HFFc6 (cell line): ENCODE data around the gene TRIM56. TPM values are rescaled to one million over a fixed set of nuclear protein-coding genes. Genes with fewer than 3 reads are reported as not detected.
"Not testable (repeated sequence)": the region's sequence is repeated elsewhere in the genome, so short reads cannot be mapped to it uniquely, and the experiment has no call there.

Source experiments
- DNase-seq: peaks from one replicate; pipeline ENCODE4 v3.0.0-alpha.2; 2018
- H3K27ac Mint-ChIP-seq: 2 replicates; pipeline ENCODE4 v1.8.0; 2020; ENCODE audit warnings: mild to moderate bottlenecking, mixed read lengths
- H3K27me3 Mint-ChIP-seq: 2 replicates; pipeline ENCODE4 v1.8.0; 2021; ENCODE audit warnings: mild to moderate bottlenecking, moderate library complexity, mixed read lengths; ENCODE audit not compliant: insufficient read depth
- H3K36me3 Mint-ChIP-seq: 2 replicates; pipeline ENCODE4 v1.8.0; 2021; ENCODE audit warnings: low read depth, mixed read lengths
- H3K4me1 Mint-ChIP-seq: 2 replicates; pipeline ENCODE4 v1.8.0; 2020; ENCODE audit warnings: low read depth, mixed read lengths
- H3K4me3 Mint-ChIP-seq: 2 replicates; pipeline ENCODE4 v1.8.0; 2020; ENCODE audit warnings: mild to moderate bottlenecking, moderate library complexity, mixed read lengths
- H3K9me3 Mint-ChIP-seq: 2 replicates; pipeline ENCODE4 v1.8.0; 2020; ENCODE audit warnings: mild to moderate bottlenecking, mixed read lengths
- CTCF ChIP-seq: fragments of 200-600 bp; sonication (generic); IDR thresholded peaks from 2 replicates; pipeline ENCODE4 v1.5.0; 2021; ENCODE audit warnings: antibody characterized with exemption, mild to moderate bottlenecking
- total RNA-seq, 6 experiments: library from RNA; stranded (reverse); fragmentation: NEBNext Ultra II Directional; extraction: Animal tissue kit (Norgen Biotek cat#: 25700); gene quantifications; 2 replicates in 1 of 6; 3 replicates in 5 of 6; pipeline ENCODE4 v1.2.3, GENCODE V29; 2021

The TRIM56 gene
- total RNA-seq, 6 experiments from 2014 or later: 17.8 to 20.6 (median 19.4) TPM

DNA sequence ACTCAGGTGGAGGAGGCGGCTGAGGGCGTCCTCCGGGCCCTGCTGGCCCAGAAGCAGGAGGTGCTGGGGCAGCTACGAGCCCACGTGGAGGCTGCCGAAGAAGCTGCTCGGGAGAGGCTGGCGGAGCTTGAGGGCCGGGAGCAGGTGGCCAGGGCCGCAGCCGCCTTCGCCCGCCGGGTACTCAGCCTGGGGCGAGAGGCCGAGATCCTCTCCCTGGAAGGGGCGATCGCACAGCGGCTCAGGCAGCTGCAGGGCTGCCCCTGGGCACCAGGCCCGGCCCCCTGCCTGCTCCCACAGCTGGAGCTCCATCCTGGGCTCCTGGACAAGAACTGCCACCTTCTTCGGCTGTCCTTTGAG is 2.8 kb downstream of the TRIM56 start:
- Mint-ChIP-seq H3K27ac (no peak overlapping the region), H3K36me3 (peaks cover 19% of the 10 kb centered on the region), H3K4me3 (no peak overlapping the region), H3K4me1 (peaks cover 34% of the 10 kb centered on the region), H3K9me3 (no peaks in the 10 kb centered on the region), H3K27me3 (peaks cover 3% of the 10 kb centered on the region)
- TF ChIP-seq CTCF: no peak
- no peak for DNase-seq

DNA sequence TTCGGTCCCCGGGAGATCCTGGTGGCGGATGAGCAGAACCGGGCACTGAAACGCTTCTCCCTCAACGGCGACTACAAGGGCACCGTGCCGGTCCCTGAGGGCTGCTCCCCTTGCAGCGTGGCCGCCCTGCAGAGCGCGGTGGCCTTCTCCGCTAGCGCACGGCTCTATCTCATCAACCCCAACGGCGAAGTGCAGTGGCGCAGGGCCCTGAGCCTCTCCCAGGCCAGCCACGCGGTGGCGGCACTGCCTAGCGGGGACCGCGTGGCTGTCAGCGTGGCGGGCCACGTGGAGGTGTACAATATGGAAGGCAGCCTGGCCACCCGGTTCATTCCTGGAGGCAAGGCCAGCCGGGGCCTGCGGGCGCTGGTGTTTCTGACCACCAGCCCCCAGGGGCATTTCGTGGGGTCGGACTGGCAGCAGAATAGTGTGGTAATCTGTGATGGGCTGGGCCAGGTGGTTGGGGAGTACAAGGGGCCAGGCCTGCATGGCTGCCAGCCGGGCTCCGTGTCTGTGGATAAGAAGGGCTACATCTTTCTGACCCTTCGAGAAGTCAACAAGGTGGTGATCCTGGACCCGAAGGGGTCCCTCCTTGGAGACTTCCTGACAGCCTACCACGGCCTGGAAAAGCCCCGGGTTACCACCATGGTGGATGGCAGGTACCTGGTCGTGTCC is 3.7 kb downstream of the TRIM56 start:
- H3K4me3 Mint-ChIP-seq: no peak overlapping the region
- no peak for TF ChIP-seq CTCF
- H3K36me3 Mint-ChIP-seq: peaks cover 19% of the 10 kb centered on the region
- no peak for DNase-seq
- H3K4me1 Mint-ChIP-seq: peaks cover 40% of the 10 kb centered on the region
- H3K9me3 Mint-ChIP-seq: no peaks in the 10 kb centered on the region
- peaks cover 1% of the 10 kb centered on the region for H3K27me3 Mint-ChIP-seq
- no peak overlapping the region for H3K27ac Mint-ChIP-seq

GRCh38 chr7:101089876-101090275 is 4.6 kb downstream of the TRIM56 start:
- no peak overlapping the region for H3K27ac Mint-ChIP-seq
- peaks cover 3% of the 10 kb centered on the region; the same call in 1 of the 2 replicates for H3K27me3 Mint-ChIP-seq
- peaks cover 19% of the 10 kb centered on the region for H3K36me3 Mint-ChIP-seq
- no peaks in the 10 kb centered on the region for H3K9me3 Mint-ChIP-seq
- TF ChIP-seq CTCF: no peak
- peaks cover 45% of the 10 kb centered on the region for H3K4me1 Mint-ChIP-seq
- H3K4me3 Mint-ChIP-seq: no peak overlapping the region
- no peak for DNase-seq

DNA sequence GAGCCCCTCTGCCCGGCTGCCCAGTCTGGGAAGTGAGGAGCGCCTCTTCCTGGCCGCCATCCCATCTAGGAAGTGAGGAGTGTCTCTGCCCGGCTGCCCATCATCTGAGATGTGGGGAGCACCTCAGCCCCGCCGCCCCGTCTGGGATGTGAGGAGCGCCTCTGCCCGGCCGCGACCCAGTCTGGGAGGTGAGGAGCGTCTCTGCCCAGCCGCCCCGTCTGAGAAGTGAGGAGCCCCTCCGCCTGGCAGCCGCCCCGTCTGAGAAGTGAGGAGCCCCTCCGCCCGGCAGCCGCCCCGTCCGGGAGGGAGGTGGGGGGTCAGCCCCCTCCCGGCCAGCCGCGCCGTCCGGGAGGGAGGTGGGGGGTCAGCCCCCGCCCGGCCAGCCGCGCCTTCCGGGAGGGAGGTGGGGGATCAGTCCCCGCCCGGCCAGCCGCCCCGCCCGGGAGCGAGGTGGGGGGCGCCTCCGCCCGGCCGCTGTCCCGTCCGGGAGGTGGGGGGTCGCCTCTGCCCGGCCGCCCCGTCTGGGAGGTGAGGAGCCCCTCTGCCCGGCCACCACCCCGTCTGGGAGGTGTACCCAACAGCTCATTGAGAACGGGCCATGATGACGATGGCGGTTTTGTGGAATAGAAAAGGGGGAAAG is 7.1 kb downstream of the TRIM56 start:
- DNase-seq, H3K9me3 Mint-ChIP-seq, H3K27me3 Mint-ChIP-seq, H3K4me3 Mint-ChIP-seq: not testable (repeated sequence)
- peak overlapping the region; percentile 80 for H3K27ac Mint-ChIP-seq
- H3K4me1 Mint-ChIP-seq: peaks cover 51% of the 10 kb centered on the region
- peaks cover 18% of the 10 kb centered on the region for H3K36me3 Mint-ChIP-seq

DNA sequence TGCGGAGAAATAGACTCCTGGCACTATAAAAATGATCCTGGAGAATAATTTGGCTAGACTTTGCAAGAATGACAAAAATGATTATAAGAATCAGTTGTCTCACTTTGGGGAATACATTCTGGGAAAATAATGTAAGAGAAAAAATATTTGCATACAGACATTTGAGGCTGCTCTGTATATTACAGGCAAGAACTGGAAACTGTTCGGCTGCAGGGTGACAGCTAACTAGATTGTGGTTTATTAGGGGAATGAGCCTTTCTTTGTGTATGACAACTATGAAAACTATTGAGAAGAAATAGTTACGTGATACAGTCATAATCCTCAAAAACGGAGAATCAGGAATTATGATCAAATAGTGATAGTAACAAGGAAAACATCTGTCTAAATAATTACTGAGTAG is 8.6 kb downstream of the TRIM56 start:
- Mint-ChIP-seq H3K27ac (peak overlapping the region; percentile 80), H3K4me1 (peaks cover 61% of the 10 kb centered on the region)
- peak; percentile 93 for DNase-seq

More for the DNA sequence above, 8.6 kb downstream of the TRIM56 start:
- Mint-ChIP-seq H3K9me3 (no peaks in the 10 kb centered on the region), H3K36me3 (peaks cover 23% of the 10 kb centered on the region), H3K4me3 (peak overlapping the region; percentile 44), H3K27me3 (peaks cover 2% of the 10 kb centered on the region; the same call in 1 of the 2 replicates)
- no peak for TF ChIP-seq CTCF
